Panc1 (cell line): ENCODE data around the gene ZNF189.

Source experiments
- POLR2AphosphoS5 ChIP-seq: IDR thresholded peaks from 2 replicates; pipeline ENCODE4 v1.6.1; 2012; ENCODE audit warnings: mild to moderate bottlenecking, low read depth, low read length, moderate library complexity
- SIN3A ChIP-seq: IDR thresholded peaks from 2 replicates; pipeline ENCODE4 v1.6.1; 2012; ENCODE audit warnings: low read depth, mild to moderate bottlenecking, low read length, moderate library complexity, borderline replicate concordance; ENCODE audit not compliant: insufficient read depth
- TF ChIP-seq, protein P1 (sequence below): fragments of 450-650 bp; IDR thresholded peaks from 2 replicates; pipeline ENCODE4 v1.5.1; 2017; ENCODE audit warnings: mild to moderate bottlenecking
- TF ChIP-seq, protein P2 (sequence below), 2 experiments: IDR thresholded peaks; 2 replicates each; pipeline ENCODE4 v1.6.1; 2011 to 2012; ENCODE audit warnings: low read depth in 2 of 2, control low read depth in 1 of 2, low read length in 1 of 2, mild to moderate bottlenecking in 1 of 2, moderate library complexity in 1 of 2; ENCODE audit not compliant: insufficient read depth in 1 of 2

- TF ChIP-seq, protein P1, sequence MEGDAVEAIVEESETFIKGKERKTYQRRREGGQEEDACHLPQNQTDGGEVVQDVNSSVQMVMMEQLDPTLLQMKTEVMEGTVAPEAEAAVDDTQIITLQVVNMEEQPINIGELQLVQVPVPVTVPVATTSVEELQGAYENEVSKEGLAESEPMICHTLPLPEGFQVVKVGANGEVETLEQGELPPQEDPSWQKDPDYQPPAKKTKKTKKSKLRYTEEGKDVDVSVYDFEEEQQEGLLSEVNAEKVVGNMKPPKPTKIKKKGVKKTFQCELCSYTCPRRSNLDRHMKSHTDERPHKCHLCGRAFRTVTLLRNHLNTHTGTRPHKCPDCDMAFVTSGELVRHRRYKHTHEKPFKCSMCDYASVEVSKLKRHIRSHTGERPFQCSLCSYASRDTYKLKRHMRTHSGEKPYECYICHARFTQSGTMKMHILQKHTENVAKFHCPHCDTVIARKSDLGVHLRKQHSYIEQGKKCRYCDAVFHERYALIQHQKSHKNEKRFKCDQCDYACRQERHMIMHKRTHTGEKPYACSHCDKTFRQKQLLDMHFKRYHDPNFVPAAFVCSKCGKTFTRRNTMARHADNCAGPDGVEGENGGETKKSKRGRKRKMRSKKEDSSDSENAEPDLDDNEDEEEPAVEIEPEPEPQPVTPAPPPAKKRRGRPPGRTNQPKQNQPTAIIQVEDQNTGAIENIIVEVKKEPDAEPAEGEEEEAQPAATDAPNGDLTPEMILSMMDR = no peak
- no peak for TF ChIP-seq POLR2AphosphoS5
- TF ChIP-seq, protein P2, sequence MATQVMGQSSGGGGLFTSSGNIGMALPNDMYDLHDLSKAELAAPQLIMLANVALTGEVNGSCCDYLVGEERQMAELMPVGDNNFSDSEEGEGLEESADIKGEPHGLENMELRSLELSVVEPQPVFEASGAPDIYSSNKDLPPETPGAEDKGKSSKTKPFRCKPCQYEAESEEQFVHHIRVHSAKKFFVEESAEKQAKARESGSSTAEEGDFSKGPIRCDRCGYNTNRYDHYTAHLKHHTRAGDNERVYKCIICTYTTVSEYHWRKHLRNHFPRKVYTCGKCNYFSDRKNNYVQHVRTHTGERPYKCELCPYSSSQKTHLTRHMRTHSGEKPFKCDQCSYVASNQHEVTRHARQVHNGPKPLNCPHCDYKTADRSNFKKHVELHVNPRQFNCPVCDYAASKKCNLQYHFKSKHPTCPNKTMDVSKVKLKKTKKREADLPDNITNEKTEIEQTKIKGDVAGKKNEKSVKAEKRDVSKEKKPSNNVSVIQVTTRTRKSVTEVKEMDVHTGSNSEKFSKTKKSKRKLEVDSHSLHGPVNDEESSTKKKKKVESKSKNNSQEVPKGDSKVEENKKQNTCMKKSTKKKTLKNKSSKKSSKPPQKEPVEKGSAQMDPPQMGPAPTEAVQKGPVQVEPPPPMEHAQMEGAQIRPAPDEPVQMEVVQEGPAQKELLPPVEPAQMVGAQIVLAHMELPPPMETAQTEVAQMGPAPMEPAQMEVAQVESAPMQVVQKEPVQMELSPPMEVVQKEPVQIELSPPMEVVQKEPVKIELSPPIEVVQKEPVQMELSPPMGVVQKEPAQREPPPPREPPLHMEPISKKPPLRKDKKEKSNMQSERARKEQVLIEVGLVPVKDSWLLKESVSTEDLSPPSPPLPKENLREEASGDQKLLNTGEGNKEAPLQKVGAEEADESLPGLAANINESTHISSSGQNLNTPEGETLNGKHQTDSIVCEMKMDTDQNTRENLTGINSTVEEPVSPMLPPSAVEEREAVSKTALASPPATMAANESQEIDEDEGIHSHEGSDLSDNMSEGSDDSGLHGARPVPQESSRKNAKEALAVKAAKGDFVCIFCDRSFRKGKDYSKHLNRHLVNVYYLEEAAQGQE (IDR thresholded peaks at IDR 0.05; ENCODE audit: insufficient read depth in 1 of 2, low read depth in 2 of 2, low read length in 1 of 2) = no peak
- no peak for TF ChIP-seq SIN3A
Observed at GRCh38 chr9:101356619-101357018, 42.0 kb upstream of the ZNF189 start.
